Activated naive CD4-positive, alpha-beta T cell treated with anti-CD3 and anti-CD28 coated beads, Interleukin-2, amount 50 U/mL, for 24 hours (primary cell): Measurements from ENCODE around the gene KIRREL3.
A peak's percentile ranks its signal among the peaks of the same experiment; 100 is the strongest.

Source experiments
- H3K27ac Mint-ChIP-seq: one replicate; pipeline ENCODE4 v1.8.0; 2021; ENCODE audit warnings: mild to moderate bottlenecking, mixed read lengths
- H3K27me3 Mint-ChIP-seq: one replicate; pipeline ENCODE4 v1.8.0; 2021; ENCODE audit warnings: mixed read lengths
- H3K36me3 Mint-ChIP-seq: one replicate; pipeline ENCODE4 v1.8.0; 2021; ENCODE audit warnings: mixed read lengths
- H3K4me1 Mint-ChIP-seq: one replicate; pipeline ENCODE4 v1.8.0; 2021; ENCODE audit warnings: mixed read lengths
- H3K4me3 Mint-ChIP-seq: one replicate; pipeline ENCODE4 v1.8.0; 2021; ENCODE audit warnings: mild to moderate bottlenecking, mixed read lengths
- H3K9me3 Mint-ChIP-seq: one replicate; pipeline ENCODE4 v1.8.0; 2021; ENCODE audit warnings: mixed read lengths

KIRREL3 gene

DNA sequence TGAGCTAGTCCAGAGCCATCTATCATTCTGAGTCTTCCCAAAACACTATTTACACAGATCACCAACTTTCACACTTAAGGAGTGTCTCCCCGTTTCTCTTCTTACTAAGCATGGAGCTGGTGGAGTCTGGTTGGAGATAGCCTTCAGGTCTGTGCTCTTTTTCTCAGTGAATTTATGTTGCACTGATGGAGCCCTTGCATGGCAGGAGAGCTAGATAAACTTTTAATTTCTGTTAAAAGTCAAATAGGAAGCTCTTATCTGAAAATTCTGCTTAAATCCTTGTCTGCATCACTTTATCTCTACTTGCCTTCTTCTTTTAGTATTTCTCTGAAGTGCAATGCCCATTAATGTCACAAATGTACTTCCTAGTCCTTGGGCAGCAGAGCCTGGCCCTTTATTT is 581.7 kb downstream of the KIRREL3 start:
- Mint-ChIP-seq H3K4me1 (peaks cover 16% of the 10 kb centered on the region), H3K27ac (no peak overlapping the region), H3K9me3 (no peaks in the 10 kb centered on the region), H3K4me3 (no peak overlapping the region), H3K27me3 (peaks cover 7% of the 10 kb centered on the region), H3K36me3 (no peaks in the 10 kb centered on the region)

DNA sequence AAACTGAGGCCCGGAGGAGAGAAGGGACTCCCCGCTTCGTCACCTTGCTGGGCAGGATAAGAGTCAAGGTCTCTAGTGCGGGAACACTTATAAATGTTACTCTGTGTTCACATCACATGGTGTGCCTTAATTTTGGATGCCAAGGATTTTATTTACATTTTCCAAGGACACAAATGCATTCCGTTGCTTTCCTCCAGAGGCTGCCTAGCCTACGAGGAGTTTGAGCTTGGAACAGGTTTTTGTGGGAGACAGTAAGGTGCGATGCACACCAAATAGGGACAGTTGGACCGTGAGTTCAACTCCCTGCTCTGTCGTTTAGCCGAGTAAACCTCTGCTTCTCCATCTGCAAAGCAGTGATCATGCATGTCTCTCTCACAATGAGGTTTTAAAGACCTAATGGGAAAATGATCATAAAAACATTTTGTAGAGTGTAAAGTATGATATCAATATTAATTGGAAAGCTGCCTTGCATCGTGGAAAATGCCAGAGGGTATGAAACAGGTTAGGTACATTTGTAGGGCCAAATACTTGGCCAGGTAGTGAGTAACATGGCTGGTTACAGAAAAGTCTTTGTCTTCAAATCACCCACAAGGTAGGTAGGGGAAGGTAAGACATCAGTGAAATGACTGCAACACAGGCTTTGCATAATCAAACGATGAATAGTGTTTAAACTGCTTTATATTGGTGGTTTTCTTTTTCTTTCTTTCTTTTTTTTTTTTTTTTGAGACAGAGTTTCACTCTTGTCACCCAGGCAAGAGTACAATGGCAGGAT is 583.3 kb downstream of the KIRREL3 start:
- peaks cover 7% of the 10 kb centered on the region for H3K27me3 Mint-ChIP-seq
- no peak overlapping the region for H3K27ac Mint-ChIP-seq

DNA sequence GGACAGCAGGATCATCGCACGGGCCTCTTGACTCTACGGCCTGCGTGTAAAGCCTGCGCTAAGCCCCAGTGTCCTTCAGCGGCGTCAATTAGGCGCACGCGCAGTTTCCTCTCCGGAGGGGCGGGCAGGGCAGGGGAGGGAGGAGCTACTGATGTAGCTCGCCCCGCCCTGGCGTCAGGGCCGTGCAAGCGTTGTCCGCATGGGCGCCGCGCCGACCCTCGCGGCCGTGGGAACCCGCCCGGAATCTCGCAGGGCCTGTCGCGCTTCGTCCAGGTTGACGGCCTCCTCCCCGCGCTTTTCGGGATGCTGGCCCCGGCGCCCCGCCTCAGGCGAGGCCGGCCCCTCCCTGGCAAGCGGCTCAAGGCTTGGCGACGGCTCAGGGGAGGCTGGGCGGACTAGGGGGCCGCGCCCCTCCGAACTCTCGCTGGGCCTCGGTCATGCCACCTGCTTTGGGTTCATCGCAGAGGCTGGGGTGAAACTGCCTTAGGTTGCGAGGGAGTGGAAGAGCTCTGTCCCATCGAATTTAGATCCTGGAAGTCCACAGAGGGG is 584.0 kb downstream of the KIRREL3 start:
- H3K27ac Mint-ChIP-seq, result no peak overlapping the region
- H3K4me3 Mint-ChIP-seq, result peak overlapping the region; percentile 57
- peaks cover 16% of the 10 kb centered on the region for H3K4me1 Mint-ChIP-seq
- H3K36me3 Mint-ChIP-seq, result no peaks in the 10 kb centered on the region
- H3K9me3 Mint-ChIP-seq, result no peaks in the 10 kb centered on the region
- peaks cover 7% of the 10 kb centered on the region for H3K27me3 Mint-ChIP-seq

More for the DNA sequence above, 583.3 kb downstream of the KIRREL3 start:
- H3K4me3 Mint-ChIP-seq, result peak overlapping the region; percentile 23
- H3K9me3 Mint-ChIP-seq, result no peaks in the 10 kb centered on the region
- H3K4me1 Mint-ChIP-seq, result peaks cover 16% of the 10 kb centered on the region
- H3K36me3 Mint-ChIP-seq, result no peaks in the 10 kb centered on the region

DNA sequence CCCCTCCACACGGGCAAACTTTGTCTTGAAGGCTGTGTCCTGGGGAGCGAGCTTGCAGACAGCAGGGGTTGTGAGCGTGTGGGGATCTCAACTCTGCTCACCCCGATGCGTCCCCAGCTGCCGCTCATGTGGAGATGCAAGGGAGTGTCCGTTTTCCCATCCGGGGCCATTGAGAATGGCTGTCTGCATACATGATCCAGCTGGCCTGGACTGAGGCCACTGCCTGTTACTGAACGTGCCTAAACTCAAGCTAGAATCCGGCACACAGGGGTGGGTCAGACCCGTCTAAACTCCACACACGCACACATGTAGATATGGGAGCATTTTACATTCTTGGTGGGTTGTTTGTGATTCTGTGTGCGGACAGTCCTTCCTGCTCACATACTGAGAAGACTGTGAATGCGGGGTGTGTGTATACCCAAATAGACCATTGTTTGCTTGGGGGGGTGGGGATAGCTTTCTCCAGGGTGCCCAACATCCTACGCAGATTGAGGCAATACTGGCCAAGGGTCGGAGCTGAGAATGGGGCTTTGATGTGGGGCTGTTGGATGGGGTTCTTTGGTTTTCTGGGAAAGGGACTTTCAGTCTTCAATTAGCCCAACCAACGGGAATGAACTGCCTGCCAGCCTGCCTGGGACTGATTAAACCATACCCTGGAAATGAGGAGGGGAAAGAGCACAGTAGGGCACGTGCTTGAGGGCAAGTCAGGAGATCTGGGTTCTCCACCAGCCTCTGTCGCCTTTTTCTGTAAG is 584.7 kb downstream of the KIRREL3 start:
- H3K27me3 Mint-ChIP-seq, result peaks cover 7% of the 10 kb centered on the region
- no peaks in the 10 kb centered on the region for H3K9me3 Mint-ChIP-seq
- no peak overlapping the region for H3K27ac Mint-ChIP-seq
- H3K4me3 Mint-ChIP-seq, result peak overlapping the region; percentile 57
- peaks cover 16% of the 10 kb centered on the region for H3K4me1 Mint-ChIP-seq
- no peaks in the 10 kb centered on the region for H3K36me3 Mint-ChIP-seq

DNA sequence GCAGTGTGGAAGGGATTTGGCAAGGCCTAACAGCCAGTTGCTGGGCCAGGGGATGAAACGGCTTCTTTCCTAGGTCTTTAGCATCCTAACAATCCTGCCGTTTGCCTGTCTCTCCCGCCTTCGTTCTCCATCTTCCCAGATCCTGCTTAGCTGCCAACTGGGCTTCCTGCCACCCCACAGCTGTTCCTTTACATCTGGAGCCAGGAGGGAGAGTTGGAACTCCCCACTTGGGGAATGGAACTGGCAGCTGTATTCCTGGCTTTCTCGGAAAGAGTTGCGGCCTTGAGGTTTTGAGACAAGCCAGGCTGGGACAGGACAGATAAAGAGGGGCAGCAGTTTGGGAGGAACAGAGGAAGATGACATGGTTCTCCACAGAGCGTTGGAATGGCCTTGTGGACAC is 585.4 kb downstream of the KIRREL3 start:
- H3K4me3 Mint-ChIP-seq, result no peak overlapping the region
- peaks cover 12% of the 10 kb centered on the region for H3K4me1 Mint-ChIP-seq
- H3K27ac Mint-ChIP-seq, result no peak overlapping the region
- peaks cover 7% of the 10 kb centered on the region for H3K27me3 Mint-ChIP-seq
- H3K9me3 Mint-ChIP-seq, result no peaks in the 10 kb centered on the region
- H3K36me3 Mint-ChIP-seq, result no peaks in the 10 kb centered on the region

DNA sequence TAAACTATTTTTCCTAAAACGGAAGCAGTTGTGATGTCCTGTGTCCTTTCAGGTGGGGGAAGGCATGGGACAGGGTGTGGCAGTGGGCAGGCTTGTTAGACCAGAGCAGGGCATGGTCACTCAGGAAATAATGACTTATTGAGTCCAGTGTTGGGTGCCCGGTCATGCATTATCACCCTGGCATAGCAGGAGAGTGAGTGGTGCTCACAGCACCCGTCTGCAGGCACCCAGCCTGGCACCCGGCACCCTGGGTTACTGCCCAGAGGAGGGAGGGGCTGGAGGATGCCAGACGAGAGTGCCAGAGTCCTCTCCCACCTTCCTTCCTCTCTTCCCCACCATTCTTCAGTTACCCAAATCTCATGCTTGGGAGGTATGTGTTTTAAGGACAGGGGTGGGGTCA is 586.0 kb downstream of the KIRREL3 start:
- Mint-ChIP-seq H3K4me1 (peaks cover 7% of the 10 kb centered on the region), H3K9me3 (no peaks in the 10 kb centered on the region), H3K36me3 (no peaks in the 10 kb centered on the region), H3K4me3 (no peak overlapping the region), H3K27me3 (peaks cover 2% of the 10 kb centered on the region), H3K27ac (no peak overlapping the region)

GRCh38 chr11:126413843-126414405 is 586.6 kb downstream of the KIRREL3 start:
- peaks cover 1% of the 10 kb centered on the region for H3K36me3 Mint-ChIP-seq
- H3K27me3 Mint-ChIP-seq, result peaks cover 2% of the 10 kb centered on the region
- peaks cover 7% of the 10 kb centered on the region for H3K4me1 Mint-ChIP-seq
- H3K4me3 Mint-ChIP-seq, result no peak overlapping the region
- no peaks in the 10 kb centered on the region for H3K9me3 Mint-ChIP-seq
- H3K27ac Mint-ChIP-seq, result no peak overlapping the region

DNA sequence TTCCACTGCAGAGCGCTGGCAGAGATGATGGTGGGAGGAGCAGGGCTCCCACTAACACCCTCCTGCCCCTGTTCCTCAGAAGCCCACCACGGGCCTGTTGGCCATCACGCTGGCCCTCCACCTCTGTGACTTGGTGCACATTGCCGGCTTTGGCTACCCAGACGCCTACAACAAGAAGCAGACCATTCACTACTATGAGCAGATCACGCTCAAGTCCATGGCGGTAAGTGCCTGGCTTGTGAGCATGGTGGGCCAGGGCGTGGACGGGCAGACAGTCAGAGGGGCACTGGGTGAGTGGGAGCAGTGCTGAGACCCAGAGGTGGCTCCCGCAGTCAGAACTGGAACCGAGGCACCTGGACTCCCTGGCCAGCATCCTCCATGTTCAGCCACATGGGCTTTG is 587.1 kb downstream of the KIRREL3 start:
- Mint-ChIP-seq H3K4me1 (peaks cover 7% of the 10 kb centered on the region), H3K27ac (no peak overlapping the region), H3K27me3 (no peaks in the 10 kb centered on the region), H3K4me3 (no peak overlapping the region), H3K36me3 (peaks cover 2% of the 10 kb centered on the region), H3K9me3 (no peaks in the 10 kb centered on the region)

- Mint-ChIP-seq H3K4me1 (peaks cover 7% of the 10 kb centered on the region), H3K27me3 (no peaks in the 10 kb centered on the region), H3K27ac (no peak overlapping the region), H3K36me3 (peaks cover 2% of the 10 kb centered on the region), H3K4me3 (no peak overlapping the region), H3K9me3 (no peaks in the 10 kb centered on the region)
Observed at GRCh38 chr11:126411971-126412381, 588.6 kb downstream of the KIRREL3 start.

DNA sequence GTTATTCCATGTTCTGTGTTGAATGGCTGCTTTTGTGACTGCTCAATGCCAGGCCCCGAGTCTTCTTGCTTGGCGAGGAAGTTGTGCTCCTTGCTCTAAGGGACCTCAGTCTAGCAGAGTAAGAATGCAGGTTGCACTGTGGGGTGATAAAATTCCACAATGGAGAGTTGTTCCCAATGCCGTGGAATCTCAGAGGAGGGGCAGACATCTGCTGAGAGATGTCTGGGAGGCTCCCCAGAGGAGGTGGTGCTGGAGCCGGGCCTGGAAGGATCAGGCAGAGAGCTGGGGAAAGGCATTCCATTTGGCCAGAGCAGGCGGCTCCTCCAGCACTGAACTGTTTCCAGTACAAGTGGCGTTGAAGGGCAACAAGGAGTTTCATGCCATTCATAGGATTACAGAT is 589.9 kb downstream of the KIRREL3 start:
- Mint-ChIP-seq H3K36me3 (peaks cover 2% of the 10 kb centered on the region), H3K27ac (no peak overlapping the region), H3K27me3 (no peaks in the 10 kb centered on the region), H3K9me3 (no peaks in the 10 kb centered on the region), H3K4me1 (peaks cover under 1% of the 10 kb centered on the region), H3K4me3 (no peak overlapping the region)

GRCh38 chr11:126409620-126409985 is 591.0 kb downstream of the KIRREL3 start:
- no peaks in the 10 kb centered on the region for H3K9me3 Mint-ChIP-seq
- no peaks in the 10 kb centered on the region for H3K4me1 Mint-ChIP-seq
- H3K27ac Mint-ChIP-seq, result no peak overlapping the region
- H3K4me3 Mint-ChIP-seq, result no peak overlapping the region
- H3K36me3 Mint-ChIP-seq, result peaks cover 2% of the 10 kb centered on the region
- H3K27me3 Mint-ChIP-seq, result no peaks in the 10 kb centered on the region

- H3K27me3 Mint-ChIP-seq, result no peaks in the 10 kb centered on the region
- peaks cover 2% of the 10 kb centered on the region for H3K36me3 Mint-ChIP-seq
- H3K9me3 Mint-ChIP-seq, result no peaks in the 10 kb centered on the region
- no peaks in the 10 kb centered on the region for H3K4me1 Mint-ChIP-seq
- no peak overlapping the region for H3K27ac Mint-ChIP-seq
- no peak overlapping the region for H3K4me3 Mint-ChIP-seq
Observed at GRCh38 chr11:126408901-126409619, 591.5 kb downstream of the KIRREL3 start.

DNA sequence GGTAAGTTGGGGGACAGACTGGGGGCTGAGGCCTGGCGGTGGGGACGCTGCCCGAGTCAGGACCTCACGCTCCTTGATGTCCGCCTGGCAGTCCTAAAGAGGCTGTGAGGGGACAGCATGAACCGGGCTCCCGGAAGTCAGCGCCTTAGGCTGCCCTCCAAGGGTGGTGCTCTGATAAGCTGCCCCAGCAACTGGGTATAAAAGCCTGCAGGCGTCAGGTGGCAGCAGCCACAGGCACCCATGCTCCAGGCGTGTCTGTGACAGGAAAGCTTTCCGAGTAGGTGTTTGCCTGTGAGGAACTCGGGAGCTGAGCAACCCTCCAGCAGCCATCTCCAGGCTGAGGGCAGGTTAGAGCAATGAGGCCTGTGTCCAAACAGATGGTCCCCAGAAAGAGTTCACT is 592.1 kb downstream of the KIRREL3 start:
- H3K27ac Mint-ChIP-seq, result no peak overlapping the region
- H3K4me1 Mint-ChIP-seq, result no peaks in the 10 kb centered on the region
- H3K9me3 Mint-ChIP-seq, result no peaks in the 10 kb centered on the region
- H3K4me3 Mint-ChIP-seq, result no peak overlapping the region
- peaks cover 2% of the 10 kb centered on the region for H3K36me3 Mint-ChIP-seq
- H3K27me3 Mint-ChIP-seq, result no peaks in the 10 kb centered on the region

- Mint-ChIP-seq H3K27ac (no peak overlapping the region), H3K27me3 (no peaks in the 10 kb centered on the region), H3K9me3 (no peaks in the 10 kb centered on the region), H3K4me3 (no peak overlapping the region), H3K36me3 (peaks cover 2% of the 10 kb centered on the region), H3K4me1 (no peaks in the 10 kb centered on the region)
Observed at GRCh38 chr11:126407682-126408288, 592.8 kb downstream of the KIRREL3 start.

DNA sequence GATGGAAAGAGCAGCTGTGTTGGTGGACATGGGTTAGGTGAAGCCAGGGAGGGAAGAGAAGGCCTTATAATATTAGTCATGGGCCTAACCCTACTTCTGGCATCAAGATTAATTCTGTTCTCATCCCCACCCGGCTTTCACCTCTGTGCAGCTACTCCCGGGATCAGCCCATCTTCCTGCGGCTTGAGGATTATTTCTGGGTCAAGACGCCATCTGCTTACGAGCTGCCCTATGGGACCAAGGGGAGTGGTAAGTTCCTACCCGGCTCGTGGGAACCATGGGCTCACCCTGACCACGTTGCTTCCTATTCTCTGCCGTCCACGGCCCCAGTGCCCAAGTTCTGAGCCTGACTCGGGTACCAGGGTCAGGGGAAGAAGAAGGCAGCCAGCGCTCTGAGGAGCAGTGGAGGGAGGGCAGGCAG is 593.5 kb downstream of the KIRREL3 start:
- H3K9me3 Mint-ChIP-seq, result no peaks in the 10 kb centered on the region
- no peak overlapping the region for H3K27ac Mint-ChIP-seq
- H3K27me3 Mint-ChIP-seq, result no peaks in the 10 kb centered on the region
- H3K4me1 Mint-ChIP-seq, result no peaks in the 10 kb centered on the region
- peaks cover 2% of the 10 kb centered on the region for H3K36me3 Mint-ChIP-seq
- no peak overlapping the region for H3K4me3 Mint-ChIP-seq
